HepG2 (cell line): ENCODE data around the gene HAUS5. TPM values are rescaled to one million over a fixed set of nuclear protein-coding genes. Genes with fewer than 3 reads are reported as not detected.

ENCODE experiments used
- BORCS8-MEF2B ChIP-seq: sonication (generic); formaldehyde crosslinking; IDR thresholded peaks from 2 replicates; pipeline ENCODE4 v1.8.0; 2022; ENCODE audit warnings: mild to moderate bottlenecking, missing genetic modification reagents
- CEBPG ChIP-seq: IDR thresholded peaks from 2 replicates; pipeline ENCODE4 v1.6.1; 2016
- EP300 ChIP-seq, 3 experiments: sonication (generic) in 1 of 3; formaldehyde crosslinking in 1 of 3; IDR thresholded peaks; 2 replicates each; pipeline versions ENCODE4 v1.5.1 to v1.6.1; 2011 to 2020; ENCODE audit warnings: low read depth in 2 of 3, low read length in 2 of 3, borderline replicate concordance in 1 of 3, improper control_type of control experiment in 1 of 3, mild to moderate bottlenecking in 1 of 3, missing genetic modification reagents in 1 of 3, moderate library complexity in 1 of 3
- FOXP1 ChIP-seq, 2 experiments: fragments of 450-650 bp in 1 of 2; IDR thresholded peaks; 2 replicates each; pipeline ENCODE4 v1.6.1; 2017 to 2018; ENCODE audit warnings: antibody characterized with exemption in 1 of 2
- GFI1 ChIP-seq: sonication (generic); formaldehyde crosslinking; IDR thresholded peaks from 2 replicates; pipeline ENCODE4 v1.5.0; 2020; ENCODE audit warnings: missing genetic modification reagents, mild to moderate bottlenecking, borderline replicate concordance
- GZF1 ChIP-seq: sonication (generic); formaldehyde crosslinking; IDR thresholded peaks from 2 replicates; pipeline ENCODE4 v1.5.1; 2020; ENCODE audit warnings: mild to moderate bottlenecking, missing genetic modification reagents
- HES4 ChIP-seq: sonication (generic); formaldehyde crosslinking; IDR thresholded peaks from 2 replicates; pipeline ENCODE4 v1.9.0; 2021; ENCODE audit warnings: mild to moderate bottlenecking, missing genetic modification reagents, borderline replicate concordance
- HNF4A ChIP-seq: sonication (generic); formaldehyde crosslinking; IDR thresholded peaks from 2 replicates; pipeline ENCODE4 v1.4.0; 2020; ENCODE audit warnings: missing genetic modification reagents
- IKZF4 ChIP-seq: sonication (generic); formaldehyde crosslinking; IDR thresholded peaks from 2 replicates; pipeline ENCODE4 v1.5.1; 2020; ENCODE audit warnings: borderline replicate concordance, mild to moderate bottlenecking, low read depth, missing genetic modification reagents; ENCODE audit errors: not compliant biosample characterization
- MED13 ChIP-seq: sonication (generic); formaldehyde crosslinking; IDR thresholded peaks from 2 replicates; pipeline ENCODE4 v1.5.0; 2020; ENCODE audit warnings: missing genetic modification reagents
- NR2F6 ChIP-seq, 2 experiments: IDR thresholded peaks; 2 replicates each; pipeline ENCODE4 v1.6.1; 2016; ENCODE audit warnings: antibody characterized with exemption in 1 of 2, mild to moderate bottlenecking in 1 of 2
- ZNF205 ChIP-seq: IDR thresholded peaks from 2 replicates; pipeline ENCODE4 v1.6.1; 2018; ENCODE audit warnings: missing biosample characterization, missing genetic modification reagents
- ZNF891 ChIP-seq: sonication (generic); formaldehyde crosslinking; IDR thresholded peaks from 2 replicates; pipeline ENCODE4 v1.5.0; 2020; ENCODE audit warnings: mild to moderate bottlenecking, missing genetic modification reagents
- polyA plus RNA-seq, 8 experiments: library from polyadenylated mRNA; depleted of rRNA in 3 of 8; stranded (reverse) in 7 of 8; unstranded in 1 of 8; fragments of >200 nt; fragmentation: Illumina TruSeq in 4 of 8; extraction: Trizol in 4 of 8; gene quantifications; 2 replicates each; pipeline versions ENCODE4 v1.2.1 to v1.2.3, GENCODE V29; 2011 to 2016; ENCODE audit warnings: low read depth in 4 of 8, missing spikeins in 1 of 8, mixed read lengths in 1 of 8; ENCODE audit not compliant: insufficient read depth in 1 of 8
- total RNA-seq, 5 experiments: library from RNA; depleted of rRNA; stranded (reverse); fragments of >200 nt; fragmentation: Illumina TruSeq; extraction: Trizol; gene quantifications; 2 replicates each; pipeline ENCODE4 v1.2.3, GENCODE V29; 2016; ENCODE audit warnings: low read depth in 1 of 5
- TF ChIP-seq, protein P1 (sequence below): sonication (generic); formaldehyde crosslinking; IDR thresholded peaks from one replicate; pipeline ENCODE4 v1.5.1; 2020; ENCODE audit warnings: mild to moderate bottlenecking, missing genetic modification reagents; ENCODE audit errors: not compliant biosample characterization
- TF ChIP-seq, protein P2 (sequence below): sonication (generic); formaldehyde crosslinking; IDR thresholded peaks from 2 replicates; pipeline ENCODE4 v1.5.0; 2020; ENCODE audit warnings: missing genetic modification reagents
- TF ChIP-seq, protein P3 (sequence below): sonication (generic); formaldehyde crosslinking; IDR thresholded peaks from 2 replicates; pipeline ENCODE4 v1.4.0; 2020; ENCODE audit warnings: missing genetic modification reagents

Gene HAUS5
- total and polyA plus RNA-seq, 2 of the 13 experiments (the other 11 are each of a cell fraction or from before 2014, with no cell fraction given): 10.3 to 17.7 TPM

DNA sequence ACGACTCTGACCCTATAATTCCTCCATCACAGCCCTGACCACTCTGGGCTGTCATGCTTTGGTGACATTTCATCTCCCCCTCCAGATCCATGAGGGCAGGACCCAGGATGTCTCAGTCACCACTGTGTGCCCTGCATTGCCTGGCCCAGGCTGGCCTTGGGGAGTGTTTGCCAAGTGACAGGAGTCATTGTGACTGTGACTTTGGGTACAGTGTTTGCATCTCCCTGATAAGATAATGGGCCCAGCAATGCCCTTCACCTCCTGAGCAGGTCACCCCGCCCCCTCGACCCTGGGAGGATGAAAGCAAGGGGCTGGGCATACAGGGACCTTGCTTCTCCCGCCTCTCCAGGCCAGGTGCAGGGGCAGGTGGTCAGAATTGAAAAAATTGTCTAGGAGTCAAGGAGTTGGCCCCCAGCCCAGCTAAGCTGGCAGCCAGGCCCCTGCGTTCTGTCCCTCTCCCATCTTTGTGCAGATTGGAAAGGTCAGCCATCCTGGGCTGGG is 43.2 kb upstream of the HAUS5 start (continued):
- TF ChIP-seq IKZF4 (CRISPR knock-in tag) (no peak), ZNF891 (CRISPR knock-in tag) (no peak; the same call in 1 of the 2 replicates), GZF1 (CRISPR knock-in tag) (no peak), MED13 (CRISPR knock-in tag) (peak; percentile 84; the same call in 1 of the 2 replicates), EP300 (IDR thresholded peaks at IDR 0.05; ENCODE audit: low read depth in 2 of 2, low read length in 2 of 2) (peak; percentile 81 to 90; a peak in 3 of 4 replicates), EP300 (CRISPR knock-in tag; IDR thresholded peaks at IDR 0.05; ENCODE audit: borderline replicate concordance) (peak; percentile 90), CEBPG (CRISPR knock-in tag) (peak; percentile 26), FOXP1 (IDR thresholded peaks at IDR 0.05) (no peak), FOXP1 (CRISPR knock-in tag; IDR thresholded peaks at IDR 0.05) (peak; percentile 19; the same call in 1 of the 2 replicates), ZNF205 (peak; percentile 36; the same call in 1 of the 2 replicates), BORCS8-MEF2B (CRISPR knock-in tag) (peak; percentile 56; the same call in 1 of the 2 replicates), NR2F6 (IDR thresholded peaks at IDR 0.05) (peak; percentile 93), NR2F6 (CRISPR knock-in tag; IDR thresholded peaks at IDR 0.05) (peak; percentile 97), GFI1 (CRISPR knock-in tag) (peak; percentile 86; the same call in 1 of the 2 replicates), HES4 (CRISPR knock-in tag) (no peak), HNF4A (peak; percentile 88)
- TF ChIP-seq, protein P1, sequence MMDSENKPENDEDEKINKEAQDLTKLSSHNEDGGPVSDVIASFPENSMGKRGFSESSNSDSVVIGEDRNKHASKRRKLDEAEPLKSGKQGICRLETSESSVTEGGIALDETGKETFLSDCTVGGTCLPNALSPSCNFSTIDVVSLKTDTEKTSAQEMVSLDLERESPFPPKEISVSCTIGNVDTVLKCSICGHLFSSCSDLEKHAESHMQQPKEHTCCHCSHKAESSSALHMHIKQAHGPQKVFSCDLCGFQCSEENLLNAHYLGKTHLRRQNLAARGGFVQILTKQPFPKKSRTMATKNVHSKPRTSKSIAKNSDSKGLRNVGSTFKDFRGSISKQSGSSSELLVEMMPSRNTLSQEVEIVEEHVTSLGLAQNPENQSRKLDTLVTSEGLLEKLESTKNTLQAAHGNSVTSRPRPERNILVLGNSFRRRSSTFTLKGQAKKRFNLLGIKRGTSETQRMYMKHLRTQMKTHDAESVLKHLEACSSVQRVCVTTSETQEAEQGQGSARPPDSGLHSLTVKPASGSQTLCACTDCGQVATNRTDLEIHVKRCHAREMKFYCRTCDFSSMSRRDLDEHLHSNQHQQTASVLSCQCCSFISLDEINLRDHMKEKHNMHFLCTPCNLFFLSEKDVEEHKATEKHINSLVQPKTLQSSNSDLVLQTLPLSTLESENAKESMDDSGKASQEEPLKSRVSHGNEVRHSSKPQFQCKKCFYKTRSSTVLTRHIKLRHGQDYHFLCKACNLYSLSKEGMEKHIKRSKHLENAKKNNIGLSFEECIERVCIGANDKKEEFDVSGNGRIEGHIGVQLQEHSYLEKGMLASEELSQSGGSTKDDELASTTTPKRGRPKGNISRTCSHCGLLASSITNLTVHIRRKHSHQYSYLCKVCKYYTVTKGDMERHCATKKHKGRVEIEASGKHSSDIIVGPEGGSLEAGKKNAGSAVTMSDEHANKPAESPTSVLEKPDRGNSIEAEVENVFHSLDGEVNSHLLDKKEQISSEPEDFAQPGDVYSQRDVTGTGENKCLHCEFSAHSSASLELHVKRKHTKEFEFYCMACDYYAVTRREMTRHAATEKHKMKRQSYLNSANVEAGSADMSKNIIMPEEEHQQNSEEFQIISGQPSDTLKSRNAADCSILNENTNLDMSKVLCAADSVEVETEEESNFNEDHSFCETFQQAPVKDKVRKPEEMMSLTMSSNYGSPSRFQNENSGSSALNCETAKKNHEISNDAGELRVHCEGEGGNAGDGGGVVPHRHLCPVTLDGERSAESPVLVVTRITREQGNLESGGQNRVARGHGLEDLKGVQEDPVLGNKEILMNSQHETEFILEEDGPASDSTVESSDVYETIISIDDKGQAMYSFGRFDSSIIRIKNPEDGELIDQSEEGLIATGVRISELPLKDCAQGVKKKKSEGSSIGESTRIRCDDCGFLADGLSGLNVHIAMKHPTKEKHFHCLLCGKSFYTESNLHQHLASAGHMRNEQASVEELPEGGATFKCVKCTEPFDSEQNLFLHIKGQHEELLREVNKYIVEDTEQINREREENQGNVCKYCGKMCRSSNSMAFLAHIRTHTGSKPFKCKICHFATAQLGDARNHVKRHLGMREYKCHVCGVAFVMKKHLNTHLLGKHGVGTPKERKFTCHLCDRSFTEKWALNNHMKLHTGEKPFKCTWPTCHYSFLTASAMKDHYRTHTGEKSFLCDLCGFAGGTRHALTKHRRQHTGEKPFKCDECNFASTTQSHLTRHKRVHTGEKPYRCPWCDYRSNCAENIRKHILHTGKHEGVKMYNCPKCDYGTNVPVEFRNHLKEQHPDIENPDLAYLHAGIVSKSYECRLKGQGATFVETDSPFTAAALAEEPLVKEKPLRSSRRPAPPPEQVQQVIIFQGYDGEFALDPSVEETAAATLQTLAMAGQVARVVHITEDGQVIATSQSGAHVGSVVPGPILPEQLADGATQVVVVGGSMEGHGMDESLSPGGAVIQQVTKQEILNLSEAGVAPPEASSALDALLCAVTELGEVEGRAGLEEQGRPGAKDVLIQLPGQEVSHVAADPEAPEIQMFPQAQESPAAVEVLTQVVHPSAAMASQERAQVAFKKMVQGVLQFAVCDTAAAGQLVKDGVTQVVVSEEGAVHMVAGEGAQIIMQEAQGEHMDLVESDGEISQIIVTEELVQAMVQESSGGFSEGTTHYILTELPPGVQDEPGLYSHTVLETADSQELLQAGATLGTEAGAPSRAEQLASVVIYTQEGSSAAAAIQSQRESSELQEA (CRISPR knock-in tag): no peak
- TF ChIP-seq, protein P2, sequence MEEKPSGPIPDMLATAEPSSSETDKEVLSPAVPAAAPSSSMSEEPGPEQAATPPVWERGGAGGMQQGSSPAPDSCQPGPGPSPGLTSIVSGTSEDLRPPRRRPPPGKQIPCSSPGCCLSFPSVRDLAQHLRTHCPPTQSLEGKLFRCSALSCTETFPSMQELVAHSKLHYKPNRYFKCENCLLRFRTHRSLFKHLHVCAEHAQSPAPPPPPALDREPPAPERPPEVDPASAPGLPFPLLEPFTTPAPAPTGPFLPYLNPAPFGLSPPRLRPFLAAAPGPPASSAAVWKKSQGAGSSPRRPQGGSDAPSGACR (CRISPR knock-in tag): no peak
- TF ChIP-seq, protein P3, sequence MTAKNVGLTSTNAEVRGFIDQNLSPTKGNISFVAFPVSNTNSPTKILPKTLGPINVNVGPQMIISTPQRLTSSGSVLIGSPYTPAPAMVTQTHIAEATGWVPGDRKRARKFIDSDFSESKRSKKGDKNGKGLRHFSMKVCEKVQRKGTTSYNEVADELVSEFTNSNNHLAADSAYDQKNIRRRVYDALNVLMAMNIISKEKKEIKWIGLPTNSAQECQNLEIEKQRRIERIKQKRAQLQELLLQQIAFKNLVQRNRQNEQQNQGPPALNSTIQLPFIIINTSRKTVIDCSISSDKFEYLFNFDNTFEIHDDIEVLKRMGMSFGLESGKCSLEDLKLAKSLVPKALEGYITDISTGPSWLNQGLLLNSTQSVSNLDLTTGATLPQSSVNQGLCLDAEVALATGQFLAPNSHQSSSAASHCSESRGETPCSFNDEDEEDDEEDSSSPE (CRISPR knock-in tag): peak; percentile 65
